ENCODE results near the gene TANC2. TPM values are rescaled to one million over a fixed set of nuclear protein-coding genes. Genes with fewer than 3 reads are reported as not detected.

Gene TANC2
- total and polyA plus RNA-seq, 9 of the 15 experiments (the other 6 are each of a cell fraction or from before 2014, with no cell fraction given), result 0.46 to 7.8 (median 4.5) TPM

DNA sequence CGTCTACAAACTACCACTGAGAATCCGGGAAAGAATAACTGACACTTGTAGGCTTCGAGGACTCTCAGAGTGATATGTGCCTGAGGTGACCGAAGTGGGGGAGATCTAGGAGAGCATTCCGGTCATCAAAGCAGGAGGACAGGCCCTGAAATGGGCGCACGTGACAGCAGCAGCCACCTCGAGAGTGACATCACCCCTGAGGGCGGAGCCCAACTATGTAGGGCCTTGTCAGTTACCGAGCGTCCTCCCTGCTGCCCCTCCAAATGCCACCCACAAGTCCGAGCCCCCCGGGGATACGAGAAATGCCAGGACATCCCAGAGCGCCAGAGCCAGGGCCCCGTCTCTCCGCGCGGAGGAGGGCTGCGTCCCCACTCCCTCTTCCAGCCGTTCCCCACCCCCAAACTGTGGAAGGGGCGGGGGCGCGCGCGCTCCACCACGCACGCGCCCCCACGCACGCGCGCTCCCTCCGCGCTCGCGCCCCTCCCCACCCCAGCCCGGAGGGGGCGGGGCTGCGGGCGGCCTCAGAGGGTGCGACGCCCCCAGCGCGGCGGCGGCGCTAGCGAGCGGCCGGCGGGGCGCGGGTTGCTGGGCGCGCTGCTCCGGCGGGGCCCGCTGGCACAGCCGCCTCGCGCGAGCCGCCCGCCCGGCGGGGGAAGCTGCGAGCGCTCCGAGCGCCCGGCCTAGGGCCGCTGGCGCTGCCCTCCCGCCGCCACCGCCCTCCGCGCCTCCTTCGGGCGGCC lies at the start of gene TANC2 (continued):
- TF ChIP-seq MYC (IDR thresholded peaks at IDR 0.05; ENCODE audit: low read depth, low read length) (peak; percentile 78), MYC (CRISPR knock-in tag; IDR thresholded peaks at IDR 0.05; ENCODE audit: borderline replicate concordance, low read depth) (no peak), HSF4 (CRISPR knock-in tag; IDR thresholded peaks at IDR 0.05; ENCODE audit: borderline replicate concordance) (no peak), CTBP1 (IDR thresholded peaks at IDR 0.05; ENCODE audit: borderline replicate concordance) (peak; percentile 44; the same call in 1 of the 2 replicates), CXXC5 (CRISPR knock-in tag; IDR thresholded peaks at IDR 0.05) (peak; percentile 88), PHF8 (IDR thresholded peaks at IDR 0.05; ENCODE audit: borderline replicate concordance, low read length) (peak; percentile 53; the same call in 1 of the 2 replicates), POLR2G (IDR thresholded peaks at IDR 0.05; ENCODE audit: low read depth, low read length) (peak; percentile 53), GABPB2 (CRISPR knock-in tag; conservative IDR thresholded peaks at IDR 0.05) (no peak), SMAD2 (IDR thresholded peaks at IDR 0.05; ENCODE audit: low read depth, low read length) (no peak), POLR2A (conservative IDR thresholded peaks at IDR 0.05) (peak; percentile 56)
- TF ChIP-seq, protein P1, sequence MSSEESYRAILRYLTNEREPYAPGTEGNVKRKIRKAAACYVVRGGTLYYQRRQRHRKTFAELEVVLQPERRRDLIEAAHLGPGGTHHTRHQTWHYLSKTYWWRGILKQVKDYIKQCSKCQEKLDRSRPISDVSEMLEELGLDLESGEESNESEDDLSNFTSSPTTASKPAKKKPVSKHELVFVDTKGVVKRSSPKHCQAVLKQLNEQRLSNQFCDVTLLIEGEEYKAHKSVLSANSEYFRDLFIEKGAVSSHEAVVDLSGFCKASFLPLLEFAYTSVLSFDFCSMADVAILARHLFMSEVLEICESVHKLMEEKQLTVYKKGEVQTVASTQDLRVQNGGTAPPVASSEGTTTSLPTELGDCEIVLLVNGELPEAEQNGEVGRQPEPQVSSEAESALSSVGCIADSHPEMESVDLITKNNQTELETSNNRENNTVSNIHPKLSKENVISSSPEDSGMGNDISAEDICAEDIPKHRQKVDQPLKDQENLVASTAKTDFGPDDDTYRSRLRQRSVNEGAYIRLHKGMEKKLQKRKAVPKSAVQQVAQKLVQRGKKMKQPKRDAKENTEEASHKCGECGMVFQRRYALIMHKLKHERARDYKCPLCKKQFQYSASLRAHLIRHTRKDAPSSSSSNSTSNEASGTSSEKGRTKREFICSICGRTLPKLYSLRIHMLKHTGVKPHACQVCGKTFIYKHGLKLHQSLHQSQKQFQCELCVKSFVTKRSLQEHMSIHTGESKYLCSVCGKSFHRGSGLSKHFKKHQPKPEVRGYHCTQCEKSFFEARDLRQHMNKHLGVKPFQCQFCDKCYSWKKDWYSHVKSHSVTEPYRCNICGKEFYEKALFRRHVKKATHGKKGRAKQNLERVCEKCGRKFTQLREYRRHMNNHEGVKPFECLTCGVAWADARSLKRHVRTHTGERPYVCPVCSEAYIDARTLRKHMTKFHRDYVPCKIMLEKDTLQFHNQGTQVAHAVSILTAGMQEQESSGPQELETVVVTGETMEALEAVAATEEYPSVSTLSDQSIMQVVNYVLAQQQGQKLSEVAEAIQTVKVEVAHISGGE (CRISPR knock-in tag; IDR thresholded peaks at IDR 0.05), result peak in 1 of 3 experiments; percentile 49; a peak in 3 of 6 replicates
- TF ChIP-seq, protein P2, sequence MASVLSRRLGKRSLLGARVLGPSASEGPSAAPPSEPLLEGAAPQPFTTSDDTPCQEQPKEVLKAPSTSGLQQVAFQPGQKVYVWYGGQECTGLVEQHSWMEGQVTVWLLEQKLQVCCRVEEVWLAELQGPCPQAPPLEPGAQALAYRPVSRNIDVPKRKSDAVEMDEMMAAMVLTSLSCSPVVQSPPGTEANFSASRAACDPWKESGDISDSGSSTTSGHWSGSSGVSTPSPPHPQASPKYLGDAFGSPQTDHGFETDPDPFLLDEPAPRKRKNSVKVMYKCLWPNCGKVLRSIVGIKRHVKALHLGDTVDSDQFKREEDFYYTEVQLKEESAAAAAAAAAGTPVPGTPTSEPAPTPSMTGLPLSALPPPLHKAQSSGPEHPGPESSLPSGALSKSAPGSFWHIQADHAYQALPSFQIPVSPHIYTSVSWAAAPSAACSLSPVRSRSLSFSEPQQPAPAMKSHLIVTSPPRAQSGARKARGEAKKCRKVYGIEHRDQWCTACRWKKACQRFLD (CRISPR knock-in tag; IDR thresholded peaks at IDR 0.05), result peak; percentile 91
- TF ChIP-seq, protein P3, sequence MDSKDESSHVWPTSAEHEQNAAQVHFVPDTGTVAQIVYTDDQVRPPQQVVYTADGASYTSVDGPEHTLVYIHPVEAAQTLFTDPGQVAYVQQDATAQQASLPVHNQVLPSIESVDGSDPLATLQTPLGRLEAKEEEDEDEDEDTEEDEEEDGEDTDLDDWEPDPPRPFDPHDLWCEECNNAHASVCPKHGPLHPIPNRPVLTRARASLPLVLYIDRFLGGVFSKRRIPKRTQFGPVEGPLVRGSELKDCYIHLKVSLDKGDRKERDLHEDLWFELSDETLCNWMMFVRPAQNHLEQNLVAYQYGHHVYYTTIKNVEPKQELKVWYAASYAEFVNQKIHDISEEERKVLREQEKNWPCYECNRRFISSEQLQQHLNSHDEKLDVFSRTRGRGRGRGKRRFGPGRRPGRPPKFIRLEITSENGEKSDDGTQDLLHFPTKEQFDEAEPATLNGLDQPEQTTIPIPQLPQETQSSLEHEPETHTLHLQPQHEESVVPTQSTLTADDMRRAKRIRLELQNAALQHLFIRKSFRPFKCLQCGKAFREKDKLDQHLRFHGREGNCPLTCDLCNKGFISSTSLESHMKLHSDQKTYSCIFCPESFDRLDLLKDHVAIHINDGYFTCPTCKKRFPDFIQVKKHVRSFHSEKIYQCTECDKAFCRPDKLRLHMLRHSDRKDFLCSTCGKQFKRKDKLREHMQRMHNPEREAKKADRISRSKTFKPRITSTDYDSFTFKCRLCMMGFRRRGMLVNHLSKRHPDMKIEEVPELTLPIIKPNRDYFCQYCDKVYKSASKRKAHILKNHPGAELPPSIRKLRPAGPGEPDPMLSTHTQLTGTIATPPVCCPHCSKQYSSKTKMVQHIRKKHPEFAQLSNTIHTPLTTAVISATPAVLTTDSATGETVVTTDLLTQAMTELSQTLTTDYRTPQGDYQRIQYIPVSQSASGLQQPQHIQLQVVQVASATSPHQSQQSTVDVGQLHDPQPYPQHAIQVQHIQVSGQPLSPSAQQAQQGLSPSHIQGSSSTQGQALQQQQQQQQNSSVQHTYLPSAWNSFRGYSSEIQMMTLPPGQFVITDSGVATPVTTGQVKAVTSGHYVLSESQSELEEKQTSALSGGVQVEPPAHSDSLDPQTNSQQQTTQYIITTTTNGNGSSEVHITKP (IDR thresholded peaks at IDR 0.05; ENCODE audit: partially characterized antibody), result peak; percentile 38
- TF ChIP-seq, protein P4, sequence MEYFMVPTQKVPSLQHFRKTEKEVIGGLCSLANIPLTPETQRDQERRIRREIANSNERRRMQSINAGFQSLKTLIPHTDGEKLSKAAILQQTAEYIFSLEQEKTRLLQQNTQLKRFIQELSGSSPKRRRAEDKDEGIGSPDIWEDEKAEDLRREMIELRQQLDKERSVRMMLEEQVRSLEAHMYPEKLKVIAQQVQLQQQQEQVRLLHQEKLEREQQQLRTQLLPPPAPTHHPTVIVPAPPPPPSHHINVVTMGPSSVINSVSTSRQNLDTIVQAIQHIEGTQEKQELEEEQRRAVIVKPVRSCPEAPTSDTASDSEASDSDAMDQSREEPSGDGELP (CRISPR knock-in tag; IDR thresholded peaks at IDR 0.05; ENCODE audit: borderline replicate concordance), result peak; percentile 23; the same call in 1 of the 2 replicates
